Lower lobe of right lung (tissue), 2 donors: ENCODE measurements around the gene LIN7A. TPM values are rescaled to one million over a fixed set of nuclear protein-coding genes. Genes with fewer than 3 reads are reported as not detected.

Source experiments
- ATAC-seq, 2 donors: fragments of 200-7000 bp; cut with Tn5 transposase; one replicate each; pipeline ENCODE4 v1.9.1; 2020 to 2022; ENCODE audit warnings: mild to moderate bottlenecking in 2 of 2, moderate library complexity in 2 of 2
- DNase-seq: peaks from one replicate; pipeline ENCODE4 v3.0.0-alpha.2; 2020
- H3K27ac ChIP-seq: fragments of 200-600 bp; one replicate; pipeline ENCODE4 v1.8.0; 2022
- H3K27me3 ChIP-seq: fragments of 200-600 bp; one replicate; pipeline ENCODE4 v1.8.0; 2022; ENCODE audit warnings: low read depth
- H3K36me3 ChIP-seq: fragments of 200-600 bp; one replicate; pipeline ENCODE4 v1.8.0; 2022; ENCODE audit warnings: mild to moderate bottlenecking
- H3K4me1 ChIP-seq: fragments of 200-600 bp; one replicate; pipeline ENCODE4 v1.8.0; 2022
- H3K4me3 ChIP-seq: fragments of 200-600 bp; one replicate; pipeline ENCODE4 v1.8.0; 2022; ENCODE audit warnings: mild to moderate bottlenecking
- H3K9me3 ChIP-seq: fragments of 200-600 bp; one replicate; pipeline ENCODE4 v1.8.0; 2022
- intact Hi-C: fragments of 100-400 bp; cut with DNase I; formaldehyde crosslinking; loops from one replicate; pipeline ENCODE4 v1.11.0; 2022
- total RNA-seq: library from RNA; stranded (reverse); fragmentation: NEBNext Ultra II Directional; extraction: Animal tissue kit (Norgen Biotek cat#: 25700); gene quantifications from one replicate; pipeline ENCODE4 v1.2.1, GENCODE V29; 2021
- TF ChIP-seq, protein P1 (sequence below): fragments of 200-600 bp; IDR thresholded peaks from one replicate; pipeline ENCODE4 v1.8.0; 2022; ENCODE audit warnings: antibody characterized with exemption, mild to moderate bottlenecking
- donor health status: DM: no; HTN: yes; CAD: no; lungs with severe emphysema.

The LIN7A gene
- total RNA-seq, 1 donor from 2014 or later: 14.6 TPM

DNA sequence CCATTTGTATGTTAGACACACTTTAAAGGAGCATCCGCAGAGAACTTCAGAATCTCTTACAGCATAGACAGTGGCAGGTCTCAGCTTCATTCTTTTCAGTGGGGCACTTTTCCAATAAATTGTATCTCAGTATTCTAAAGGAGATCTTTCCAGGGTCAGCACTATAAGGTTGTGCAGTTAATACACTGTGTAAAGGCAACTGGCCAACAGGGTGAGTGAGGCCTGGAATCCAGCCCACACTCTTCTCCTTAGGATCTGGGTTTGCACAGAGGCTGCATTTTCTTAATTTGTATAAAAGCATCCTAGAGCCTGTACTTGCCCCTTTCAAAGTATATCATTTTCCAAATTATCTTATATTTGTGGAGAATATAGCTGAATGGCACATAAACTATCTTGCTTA lies 126.9 kb downstream of the LIN7A start:
- DNase-seq (no peak), ATAC-seq (no peak)
- no peaks in the 10 kb centered on the region for H3K36me3 ChIP-seq
- H3K4me1 ChIP-seq: no peaks in the 10 kb centered on the region
- TF ChIP-seq, protein P1, sequence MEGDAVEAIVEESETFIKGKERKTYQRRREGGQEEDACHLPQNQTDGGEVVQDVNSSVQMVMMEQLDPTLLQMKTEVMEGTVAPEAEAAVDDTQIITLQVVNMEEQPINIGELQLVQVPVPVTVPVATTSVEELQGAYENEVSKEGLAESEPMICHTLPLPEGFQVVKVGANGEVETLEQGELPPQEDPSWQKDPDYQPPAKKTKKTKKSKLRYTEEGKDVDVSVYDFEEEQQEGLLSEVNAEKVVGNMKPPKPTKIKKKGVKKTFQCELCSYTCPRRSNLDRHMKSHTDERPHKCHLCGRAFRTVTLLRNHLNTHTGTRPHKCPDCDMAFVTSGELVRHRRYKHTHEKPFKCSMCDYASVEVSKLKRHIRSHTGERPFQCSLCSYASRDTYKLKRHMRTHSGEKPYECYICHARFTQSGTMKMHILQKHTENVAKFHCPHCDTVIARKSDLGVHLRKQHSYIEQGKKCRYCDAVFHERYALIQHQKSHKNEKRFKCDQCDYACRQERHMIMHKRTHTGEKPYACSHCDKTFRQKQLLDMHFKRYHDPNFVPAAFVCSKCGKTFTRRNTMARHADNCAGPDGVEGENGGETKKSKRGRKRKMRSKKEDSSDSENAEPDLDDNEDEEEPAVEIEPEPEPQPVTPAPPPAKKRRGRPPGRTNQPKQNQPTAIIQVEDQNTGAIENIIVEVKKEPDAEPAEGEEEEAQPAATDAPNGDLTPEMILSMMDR: no peak
- no peaks in the 10 kb centered on the region for H3K27me3 ChIP-seq
- no peaks in the 10 kb centered on the region for H3K9me3 ChIP-seq
- H3K27ac ChIP-seq: no peak overlapping the region
- no peak overlapping the region for H3K4me3 ChIP-seq
- intact Hi-C loops: no loop called here

DNA sequence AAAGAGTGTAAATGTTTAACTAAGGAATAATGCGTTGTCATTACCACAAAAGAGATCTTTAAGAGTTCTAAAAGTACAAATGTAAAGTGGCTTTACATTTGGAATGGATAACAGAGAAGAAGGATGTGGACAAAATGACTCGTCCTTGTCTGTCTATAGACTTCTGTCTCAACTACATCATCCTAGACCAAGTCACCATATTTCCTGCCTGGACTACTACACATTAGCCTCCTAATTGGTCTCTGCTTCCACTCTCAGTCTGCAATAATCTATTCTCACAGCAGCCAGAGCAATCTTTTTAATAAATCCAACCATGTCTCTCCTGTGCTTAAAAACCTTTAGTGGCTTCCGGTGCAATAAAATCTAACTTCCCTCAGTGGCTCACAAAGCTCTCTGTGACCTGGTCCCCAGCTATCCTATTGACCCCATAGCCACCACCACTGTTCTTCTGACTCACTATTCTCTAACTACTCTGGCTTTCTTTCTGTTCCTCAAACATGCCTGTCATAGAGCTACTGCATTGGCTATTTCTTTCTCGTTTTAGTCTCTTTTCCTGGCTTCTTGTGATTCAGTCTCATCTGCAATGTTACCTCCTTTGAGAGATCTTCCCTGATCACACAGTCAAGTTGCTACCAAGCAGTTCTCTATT lies 130.0 kb downstream of the LIN7A start:
- no peaks in the 10 kb centered on the region for H3K27me3 ChIP-seq
- TF ChIP-seq, protein P1: no peak
- H3K27ac ChIP-seq: no peak overlapping the region
- H3K4me1 ChIP-seq: no peaks in the 10 kb centered on the region
- DNase-seq (no peak), ATAC-seq (no peak)
- intact Hi-C loops: no loop called here
- no peaks in the 10 kb centered on the region for H3K9me3 ChIP-seq
- no peaks in the 10 kb centered on the region for H3K36me3 ChIP-seq
- H3K4me3 ChIP-seq: no peak overlapping the region

DNA sequence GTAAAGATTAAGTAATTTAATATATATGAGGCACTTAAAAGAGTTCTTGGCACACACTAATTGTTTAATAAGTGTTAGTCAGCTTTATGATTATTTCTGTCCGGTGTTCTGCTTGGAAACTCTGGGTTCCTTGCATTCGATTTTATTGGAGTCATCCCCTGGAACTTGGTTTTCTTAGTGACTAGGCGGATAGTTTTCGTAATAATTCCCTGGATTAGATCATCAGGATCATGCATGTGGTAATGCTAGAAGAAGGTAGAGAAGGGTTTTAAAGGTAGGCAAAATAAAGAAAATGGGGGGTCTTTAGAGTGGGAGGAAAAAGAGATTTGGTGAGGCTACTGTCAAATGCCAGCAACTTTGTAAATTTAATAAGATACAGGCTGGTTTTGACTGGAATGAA lies 132.6 kb downstream of the LIN7A start:
- Histone ChIP-seq H3K27me3 (no peaks in the 10 kb centered on the region), H3K9me3 (no peaks in the 10 kb centered on the region), H3K4me1 (no peaks in the 10 kb centered on the region), H3K36me3 (no peaks in the 10 kb centered on the region), H3K27ac (no peak overlapping the region), H3K4me3 (no peak overlapping the region)
- TF ChIP-seq, protein P1: no peak
- ATAC-seq (no peak), DNase-seq (no peak)
- intact Hi-C loops: no loop called here

DNA sequence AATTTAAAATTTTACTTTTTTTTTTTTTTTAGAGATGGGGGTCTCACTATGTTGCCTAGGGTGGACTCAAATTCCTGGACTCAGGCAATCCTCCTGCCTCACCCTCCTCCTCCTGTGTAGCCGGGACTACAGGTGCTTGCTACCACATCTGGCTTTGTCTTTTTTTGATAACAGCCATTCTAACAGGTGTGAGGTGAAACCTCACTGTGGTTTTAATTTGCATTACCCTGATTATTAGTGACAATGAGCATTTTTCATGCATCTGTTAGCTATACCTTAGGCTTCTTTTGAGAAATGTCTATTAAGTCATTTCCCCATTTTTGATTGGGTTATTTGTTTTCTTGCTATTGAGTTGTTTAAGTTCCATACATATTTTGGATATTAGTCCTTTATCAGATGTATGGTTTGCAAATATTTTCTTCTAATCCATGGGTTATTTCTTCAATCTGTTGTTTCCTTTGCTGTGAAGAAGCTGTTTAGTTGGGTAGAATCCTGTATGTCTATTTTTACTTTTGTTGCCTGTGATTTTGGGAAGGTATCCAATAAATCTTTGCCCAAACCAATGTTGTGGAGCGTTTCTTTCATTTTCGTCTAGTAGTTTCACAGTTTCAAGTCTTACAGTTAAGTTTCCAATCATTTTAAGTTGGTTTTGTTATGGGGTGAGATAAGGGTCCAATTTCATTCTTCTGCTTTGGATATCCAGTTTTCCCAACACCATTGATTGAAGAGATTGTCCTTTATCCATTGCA lies 134.9 kb downstream of the LIN7A start:
- no peak for DNase-seq

DNA sequence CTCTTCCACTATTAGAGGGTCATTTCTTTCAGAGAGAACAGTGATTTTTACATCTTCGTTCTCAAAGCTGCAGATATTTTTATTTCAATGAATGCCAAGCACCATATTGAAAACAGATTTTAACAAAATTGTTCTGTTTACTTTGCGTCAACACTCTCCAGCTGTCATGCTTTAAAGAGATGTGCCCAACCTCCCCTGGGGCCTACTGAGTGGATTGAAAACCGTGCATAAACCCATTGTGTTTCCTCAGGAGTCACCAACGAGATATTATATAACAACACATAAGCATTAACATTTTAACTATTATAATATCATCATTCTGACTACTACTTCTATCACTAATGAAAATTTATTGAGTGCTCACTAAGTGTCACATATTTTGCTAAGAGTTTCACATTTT lies 139.5 kb downstream of the LIN7A start:
- TF ChIP-seq, protein P1: no peak
- Histone ChIP-seq H3K9me3 (no peaks in the 10 kb centered on the region), H3K4me1 (no peaks in the 10 kb centered on the region), H3K36me3 (no peaks in the 10 kb centered on the region), H3K27me3 (no peaks in the 10 kb centered on the region), H3K27ac (no peak overlapping the region), H3K4me3 (no peak overlapping the region)
- DNase-seq: no peak
- intact Hi-C loops: no loop called here
- no peak for ATAC-seq

More for the DNA sequence above, 134.9 kb downstream of the LIN7A start:
- H3K9me3 ChIP-seq: no peaks in the 10 kb centered on the region
- H3K4me1 ChIP-seq: no peaks in the 10 kb centered on the region
- no peak overlapping the region for H3K4me3 ChIP-seq
- TF ChIP-seq, protein P1: no peak
- no peaks in the 10 kb centered on the region for H3K27me3 ChIP-seq
- no peak overlapping the region for H3K27ac ChIP-seq
- no peak for ATAC-seq
- intact Hi-C loops: no loop called here
- H3K36me3 ChIP-seq: no peaks in the 10 kb centered on the region
